Measurements from ENCODE around the gene COMMD7. TPM values are rescaled to one million over a fixed set of nuclear protein-coding genes. Genes with fewer than 3 reads are reported as not detected.

Gene COMMD7
- total RNA-seq (2021): 20.0 and 23.5 TPM in 2 replicates
- Bru-seq, nascent RNA: percentile 52 among the genes with signal in this experiment
- BruChase-seq, experiment 1, labeled RNA remaining after a 2-hour chase: percentile 76 among the genes with signal in this experiment
- percentile 85 among the genes with signal in this experiment for BruChase-seq, experiment 2, labeled RNA remaining after a 6-hour chase
- long read RNA-seq, transcript COMMD7-201 (9 exons, 1,900 nt): major isoform, 58 of 66 reads
- long read RNA-seq, transcript COMMD7-202 (9 exons, 1,343 nt): minor isoform, 6 of 66 reads
- long read RNA-seq, partial matches to known transcripts: 0 of 66 reads
- long read RNA-seq, other reads (novel, unspliced or antisense): 2 of 66 reads

DNA sequence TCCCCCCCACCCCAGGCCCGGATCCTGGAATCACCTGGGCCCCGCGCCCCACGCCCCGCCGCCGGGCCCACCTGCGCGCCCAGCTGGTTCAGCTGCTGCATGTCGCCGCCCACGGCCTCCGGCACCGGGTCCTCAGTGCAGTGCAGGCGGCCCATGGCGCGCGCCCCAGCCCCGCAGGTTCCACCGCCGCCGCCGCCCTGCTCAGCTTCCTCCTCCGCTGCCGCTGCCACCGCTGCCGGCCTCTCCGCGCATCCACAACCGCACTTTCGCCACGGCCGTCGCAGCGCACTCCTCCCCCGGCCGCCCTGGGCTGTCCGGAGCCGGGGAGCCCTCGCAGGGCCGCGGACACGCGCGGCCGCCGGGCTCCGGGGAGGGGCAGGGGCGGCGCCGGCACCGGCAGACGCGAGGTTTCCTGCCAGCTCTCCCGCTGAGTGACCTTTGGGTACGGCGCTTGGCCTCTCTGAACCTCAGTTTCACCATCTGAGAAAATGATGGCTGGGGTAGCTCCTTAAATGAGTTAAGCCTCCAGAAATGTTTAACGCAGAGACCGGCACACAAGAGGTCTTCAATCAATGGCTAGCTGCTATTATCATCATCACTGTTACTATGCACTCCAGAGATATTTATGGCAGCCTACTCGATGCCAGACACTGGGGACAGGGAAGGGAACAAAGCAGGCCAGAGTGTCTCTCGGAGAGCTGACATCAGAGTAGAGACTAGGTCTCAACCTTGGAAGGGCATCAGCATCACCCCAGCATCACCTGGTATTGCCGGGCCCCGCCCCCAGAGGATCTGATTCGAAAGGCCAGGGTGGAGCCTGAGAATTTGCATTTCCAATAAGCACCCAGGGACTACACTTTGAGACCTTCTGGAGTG is at the start of gene COMMD7:
COMMD7 (minus strand) TSS at position 231 of the 876 bp plus-strand sequence; CDS start at position 155, 76 bp downstream.
- Histone ChIP-seq H3K4me3 (ENCODE audit: low read depth, low read length, poor library complexity, severe bottlenecking) (peak within 1 kb of the TSS; percentile 69), H3K4me1 (ENCODE audit: insufficient read depth, low read length, poor library complexity, severe bottlenecking) (peaks cover 5% of the 10 kb centered on the region), H3K27ac (ENCODE audit: low read depth, low read length, poor library complexity, severe bottlenecking) (peak within 1 kb of the TSS; percentile 71), H3K27me3 (replicated peaks; ENCODE audit: insufficient read depth, low read depth, low read length, poor library complexity) (no peaks in the 10 kb centered on the region), H3K36me3 (ENCODE audit: insufficient read depth, low read length, poor library complexity, severe bottlenecking) (no peaks in the 10 kb centered on the region), H3K9me3 (ENCODE audit: low read depth, low read length, poor library complexity, severe bottlenecking) (no peaks in the 10 kb centered on the region)
- BruUV-seq (replicated peaks): no TSS peak
- TF ChIP-seq, protein P1, sequence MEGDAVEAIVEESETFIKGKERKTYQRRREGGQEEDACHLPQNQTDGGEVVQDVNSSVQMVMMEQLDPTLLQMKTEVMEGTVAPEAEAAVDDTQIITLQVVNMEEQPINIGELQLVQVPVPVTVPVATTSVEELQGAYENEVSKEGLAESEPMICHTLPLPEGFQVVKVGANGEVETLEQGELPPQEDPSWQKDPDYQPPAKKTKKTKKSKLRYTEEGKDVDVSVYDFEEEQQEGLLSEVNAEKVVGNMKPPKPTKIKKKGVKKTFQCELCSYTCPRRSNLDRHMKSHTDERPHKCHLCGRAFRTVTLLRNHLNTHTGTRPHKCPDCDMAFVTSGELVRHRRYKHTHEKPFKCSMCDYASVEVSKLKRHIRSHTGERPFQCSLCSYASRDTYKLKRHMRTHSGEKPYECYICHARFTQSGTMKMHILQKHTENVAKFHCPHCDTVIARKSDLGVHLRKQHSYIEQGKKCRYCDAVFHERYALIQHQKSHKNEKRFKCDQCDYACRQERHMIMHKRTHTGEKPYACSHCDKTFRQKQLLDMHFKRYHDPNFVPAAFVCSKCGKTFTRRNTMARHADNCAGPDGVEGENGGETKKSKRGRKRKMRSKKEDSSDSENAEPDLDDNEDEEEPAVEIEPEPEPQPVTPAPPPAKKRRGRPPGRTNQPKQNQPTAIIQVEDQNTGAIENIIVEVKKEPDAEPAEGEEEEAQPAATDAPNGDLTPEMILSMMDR (conservative IDR thresholded peaks at IDR 0.05; ENCODE audit: low read depth, low read length): no peak
- TF ChIP-seq EZH2 (IDR thresholded peaks at IDR 0.05; ENCODE audit: borderline replicate concordance, low read depth, low read length, poor library complexity, severe bottlenecking): no peak
- intact Hi-C loops (cut with micrococcal nuclease; ENCODE audit: unreplicated experiment): no loop called here
- DNase-seq (ENCODE audit: low spot score): peak; percentile 45
- CTCF ChIA-PET: interaction anchor here (0.5 kb wide), 1 partner anchor 11 kb away, joined by 9 read pairs; no protein-coding TSS in a partner anchor
- POLR2A ChIA-PET (ENCODE audit: low non-redundant PET): no interaction called here

DNA sequence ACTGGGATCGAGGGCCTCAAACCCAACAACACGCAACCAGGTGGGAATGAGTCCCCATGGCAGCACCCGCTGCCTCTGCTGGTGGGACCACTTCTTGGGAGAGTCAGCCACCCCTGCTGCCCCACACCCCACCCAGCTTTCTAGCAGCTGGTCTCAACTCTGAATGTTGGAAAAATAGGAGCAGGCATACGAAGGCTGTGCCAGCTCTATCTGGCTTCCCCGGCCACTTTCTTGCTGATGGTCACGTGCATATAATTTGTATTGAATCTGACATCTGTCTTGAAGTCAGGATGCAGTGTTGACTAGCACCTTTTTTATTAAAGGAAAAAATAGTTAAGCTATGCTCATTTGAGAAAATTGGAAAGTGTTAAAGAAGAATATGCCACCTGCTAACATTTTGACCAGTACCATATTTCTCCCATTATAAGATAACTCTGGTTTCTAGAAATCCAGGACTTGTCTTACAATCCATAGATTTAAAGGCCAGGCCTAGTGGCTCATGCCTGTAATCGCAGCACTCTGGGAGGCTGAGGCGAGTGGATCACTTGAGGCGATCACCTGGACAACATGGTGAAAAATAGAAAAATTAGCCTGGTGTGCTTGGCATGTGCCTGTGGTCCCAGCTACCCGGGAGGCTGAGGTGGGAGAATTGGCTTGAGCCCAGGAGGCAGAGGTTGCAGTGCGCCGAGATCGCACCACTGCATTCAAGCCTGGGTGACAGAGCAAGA is 49.6 kb upstream of the COMMD7 start:
- H3K36me3 ChIP-seq (ENCODE audit: insufficient read depth, low read length, poor library complexity, severe bottlenecking): no peaks in the 10 kb centered on the region
- POLR2A ChIA-PET (ENCODE audit: low non-redundant PET): no interaction called here

More for the DNA sequence above, 49.6 kb upstream of the COMMD7 start:
- H3K4me1 ChIP-seq (ENCODE audit: insufficient read depth, low read length, poor library complexity, severe bottlenecking): peaks cover 16% of the 10 kb centered on the region
- no peak for DNase-seq (ENCODE audit: low spot score)
- H3K27ac ChIP-seq (ENCODE audit: low read depth, low read length, poor library complexity, severe bottlenecking): no peak overlapping the region
- BruUV-seq (replicated peaks): no TSS peak
- no peaks in the 10 kb centered on the region for H3K9me3 ChIP-seq (ENCODE audit: low read depth, low read length, poor library complexity, severe bottlenecking)
- no peak overlapping the region for H3K4me3 ChIP-seq (ENCODE audit: low read depth, low read length, poor library complexity, severe bottlenecking)
- CTCF ChIA-PET: no interaction called here
- no peaks in the 10 kb centered on the region for H3K27me3 ChIP-seq (replicated peaks; ENCODE audit: insufficient read depth, low read depth, low read length, poor library complexity)
- no peak for TF ChIP-seq EZH2 (IDR thresholded peaks at IDR 0.05; ENCODE audit: borderline replicate concordance, low read depth, low read length, poor library complexity, severe bottlenecking)
- TF ChIP-seq, protein P1 (conservative IDR thresholded peaks at IDR 0.05; ENCODE audit: low read depth, low read length): 0 out of 2 replicates have a peak, but pooled peaks have one; percentile 7
- intact Hi-C loops (cut with micrococcal nuclease; ENCODE audit: unreplicated experiment): loop anchor here (5.0 kb wide), 2 partner anchors 99 to 154 kb away; no protein-coding TSS in a partner anchor
